Endothelial cell of umbilical vein (primary cell): ENCODE results near the gene JPT2. TPM values are rescaled to one million over a fixed set of nuclear protein-coding genes. Genes with fewer than 3 reads are reported as not detected.

Experiments
- BruUV-seq: library from RNA; stranded (reverse); fragments of 400-500 nt; replicated peaks from 2 replicates; lab custom pipeline; 2021; lab: Mats Ljungman, UMichigan
- CTCF ChIA-PET: fragments of 300-600, 350-600 bp; sonication (Branson Sonifier 250); formaldehyde crosslinking; loops from one replicate; lab custom pipeline; 2021; ENCODE audit warnings: antibody characterized with exemption, inconsistent platforms; lab: Charles Lee
- POLR2A ChIA-PET: fragments of 300-600, 350-600 bp; sonication (Branson Sonifier 250); formaldehyde crosslinking; loops from one replicate; lab custom pipeline; 2021; ENCODE audit warnings: antibody characterized with exemption, inconsistent platforms; lab: Charles Lee
- DNase-seq: peaks from one replicate; pipeline ENCODE4 v3.0.0-alpha.2; 2011; ENCODE audit warnings: low read depth, low spot score
- FAIRE-seq: peaks from 2 replicates; lab custom pipeline; 2011; peaks lifted over from hg19 to GRCh38; lab: Jason Lieb, UNC
- H2AFZ ChIP-seq: 2 replicates; pipeline ENCODE4 v1.6.0; 2012; ENCODE audit warnings: low read depth, low read length, control low read depth, inconsistent platforms
- H3K27ac ChIP-seq: 2 replicates; pipeline ENCODE4 v1.5.1; 2011; ENCODE audit warnings: low read depth, mild to moderate bottlenecking, control low read depth, low read length, moderate library complexity; ENCODE audit not compliant: insufficient read depth
- H3K27me3 ChIP-seq, 2 experiments: 2 replicates each; pipeline versions ENCODE4 v1.6.0 to v1.6.1; 2011; ENCODE audit warnings: low read length in 2 of 2, mixed read lengths in 1 of 2; ENCODE audit not compliant: control insufficient read depth in 2 of 2, insufficient read depth in 2 of 2
- H3K36me3 ChIP-seq, 2 experiments: 2 replicates in 1 of 2; 3 replicates in 1 of 2; pipeline ENCODE4 v1.5.1; 2011; ENCODE audit warnings: low read length in 2 of 2, mild to moderate bottlenecking in 1 of 2, moderate library complexity in 1 of 2; ENCODE audit not compliant: control insufficient read depth in 2 of 2, insufficient read depth in 2 of 2; ENCODE audit errors: extremely low read depth in 1 of 2
- H3K4me1 ChIP-seq: 3 replicates; pipeline ENCODE4 v1.5.1; 2011; ENCODE audit warnings: mild to moderate bottlenecking, low read length; ENCODE audit not compliant: control insufficient read depth, insufficient read depth; ENCODE audit errors: extremely low read depth
- H3K4me2 ChIP-seq: 2 replicates; pipeline ENCODE4 v1.6.1; 2011; ENCODE audit warnings: low read length, control low read depth, mixed read lengths; ENCODE audit not compliant: insufficient read depth
- H3K4me3 ChIP-seq, 3 experiments: fragments of 200-600 bp in 1 of 3; sonication (generic), shearing (Covaris generic) in 1 of 3; replicated peaks in 1 of 3; 2 replicates each; pipeline ENCODE4 v1.5.1; 2011 to 2016; ENCODE audit warnings: control low read depth in 3 of 3, low read length in 3 of 3, mild to moderate bottlenecking in 2 of 3, inconsistent platforms in 1 of 3, low read depth in 1 of 3, moderate library complexity in 1 of 3; ENCODE audit not compliant: insufficient read depth in 1 of 3
- H3K79me2 ChIP-seq: 2 replicates; pipeline ENCODE4 v1.6.0; 2012; ENCODE audit warnings: low read length, inconsistent platforms; ENCODE audit not compliant: control insufficient read depth, insufficient read depth
- H3K9ac ChIP-seq: replicated peaks from 2 replicates; pipeline ENCODE3; 2011; ENCODE audit warnings: low read length, control low read depth; ENCODE audit not compliant: insufficient read depth; ENCODE audit errors: extremely low read depth
- H3K9me1 ChIP-seq: replicated peaks from 3 replicates; pipeline ENCODE4 v1.6.0; 2011; ENCODE audit warnings: mild to moderate bottlenecking, low read length; ENCODE audit not compliant: control insufficient read depth, insufficient read depth; ENCODE audit errors: extremely low read depth
- H3K9me3 ChIP-seq: replicated peaks from 2 replicates; pipeline ENCODE4 v1.5.1; 2012; ENCODE audit warnings: low read length, inconsistent platforms; ENCODE audit not compliant: control insufficient read depth, insufficient read depth
- H4K20me1 ChIP-seq: replicated peaks from 2 replicates; pipeline ENCODE3; 2011; ENCODE audit warnings: mild to moderate bottlenecking, low read length; ENCODE audit not compliant: control insufficient read depth, insufficient read depth; ENCODE audit errors: extremely low read depth
- EZH2 ChIP-seq: IDR thresholded peaks from 2 replicates; pipeline ENCODE4 v1.6.1; 2012; ENCODE audit warnings: borderline replicate concordance, low read depth, mild to moderate bottlenecking, moderate library complexity, low read length, inconsistent platforms; ENCODE audit not compliant: severe bottlenecking
- FOS ChIP-seq: IDR thresholded peaks from 2 replicates; pipeline ENCODE4 v1.6.1; 2011; ENCODE audit warnings: mild to moderate bottlenecking, low read length, moderate library complexity, borderline replicate concordance; ENCODE audit not compliant: insufficient read depth
- GATA2 ChIP-seq: IDR thresholded peaks from 2 replicates; pipeline ENCODE4 v1.7.0; 2011; ENCODE audit warnings: low read depth, mild to moderate bottlenecking, moderate library complexity, mixed read lengths, low read length; ENCODE audit not compliant: insufficient read length, insufficient read depth
- JUN ChIP-seq: IDR thresholded peaks from 2 replicates; pipeline ENCODE4 v1.6.1; 2011; ENCODE audit warnings: borderline replicate concordance, low read depth; ENCODE audit not compliant: insufficient read length, insufficient read depth
- MYC ChIP-seq: IDR thresholded peaks from one replicate; pipeline ENCODE4 v1.6.1; 2011; ENCODE audit warnings: mild to moderate bottlenecking, low read depth, low read length
- POLR2A ChIP-seq: IDR thresholded peaks from 2 replicates; pipeline ENCODE4 v1.6.1; 2012; ENCODE audit warnings: low read depth, mild to moderate bottlenecking, control low read depth, low read length
- POLR2AphosphoS5 ChIP-seq: IDR thresholded peaks from 2 replicates; pipeline ENCODE4 v1.6.1; 2012; ENCODE audit warnings: low read depth, mild to moderate bottlenecking, control low read depth, low read length, moderate library complexity; ENCODE audit not compliant: insufficient read depth
- dilution Hi-C: fragments of 300-500 bp; cut with MboI; formaldehyde crosslinking; loops from one replicate; pipeline ENCODE4 v1.15.0; 2019; ENCODE audit warnings: low sequenced_read_pairs; ENCODE audit not compliant: extremely low pct_ligation_motif_present
- intact Hi-C: fragments of 100-400 bp; cut with micrococcal nuclease; formaldehyde crosslinking; loops from one replicate; pipeline ENCODE4 v1.10.0; 2022
- polyA plus RNA-seq, 4 experiments: library from polyadenylated mRNA; depleted of rRNA in 3 of 4; stranded (reverse) in 3 of 4; unstranded in 1 of 4; fragments of >200 nt; gene quantifications; 2 replicates each; pipeline versions ENCODE4 v1.2.1 to v1.2.3, GENCODE V29; 2011 to 2012; ENCODE audit warnings: missing spikeins in 1 of 4
- total RNA-seq: library from RNA; stranded (reverse); gene quantifications from 2 replicates; pipeline ENCODE4 v1.2.3, GENCODE V29; 2021
- TF ChIP-seq, protein P1 (sequence below): IDR thresholded peaks from 2 replicates; pipeline ENCODE4 v1.6.1; 2011; ENCODE audit not compliant: insufficient read depth, insufficient read length
- TF ChIP-seq, protein P2 (sequence below), 2 donors: IDR thresholded peaks; 1 replicate in 1 of 2; 2 replicates in 1 of 2; pipeline ENCODE4 v1.5.1; 2011; ENCODE audit warnings: low read length in 2 of 2, mild to moderate bottlenecking in 2 of 2, moderate library complexity in 2 of 2, control low read depth in 1 of 2, inconsistent platforms in 1 of 2, low read depth in 1 of 2; ENCODE audit not compliant: insufficient read depth in 1 of 2; ENCODE audit errors: extremely low read depth in 1 of 2

Gene JPT2
- total and polyA plus RNA-seq, 2 donors (not counting 3 experiments of a cell fraction or from before 2014, with no cell fraction given): 35.8 to 93.3 TPM

DNA sequence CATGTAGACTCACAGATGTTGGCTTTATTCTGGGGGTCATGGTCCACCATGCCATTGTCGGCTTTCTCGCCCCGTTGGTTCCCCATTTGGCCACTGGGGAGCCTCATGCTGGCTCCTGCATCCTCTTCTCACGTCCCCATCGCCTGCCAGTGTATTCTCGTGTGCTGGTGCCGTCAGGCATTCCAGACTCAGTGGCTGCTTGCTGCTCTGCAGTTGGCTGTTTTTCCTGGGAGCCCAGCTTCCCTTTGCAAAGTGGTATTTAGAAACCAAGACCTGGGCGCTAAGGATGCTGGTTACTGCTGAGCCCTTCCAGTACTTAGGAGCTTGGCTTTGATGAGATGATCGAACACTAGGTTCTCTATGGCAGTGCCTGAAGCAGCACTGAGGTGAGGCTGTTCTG lies 46.8 kb upstream of the JPT2 start:
- H2AFZ ChIP-seq: no peak overlapping the region
- no peaks in the 10 kb centered on the region for H3K9me1 ChIP-seq
- no peak overlapping the region for H3K27ac ChIP-seq
- no peaks in the 10 kb centered on the region for H3K27me3 ChIP-seq
- no peak for TF ChIP-seq MYC
- TF ChIP-seq, protein P1, sequence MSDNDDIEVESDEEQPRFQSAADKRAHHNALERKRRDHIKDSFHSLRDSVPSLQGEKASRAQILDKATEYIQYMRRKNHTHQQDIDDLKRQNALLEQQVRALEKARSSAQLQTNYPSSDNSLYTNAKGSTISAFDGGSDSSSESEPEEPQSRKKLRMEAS: no peak
- TF ChIP-seq, protein P2, sequence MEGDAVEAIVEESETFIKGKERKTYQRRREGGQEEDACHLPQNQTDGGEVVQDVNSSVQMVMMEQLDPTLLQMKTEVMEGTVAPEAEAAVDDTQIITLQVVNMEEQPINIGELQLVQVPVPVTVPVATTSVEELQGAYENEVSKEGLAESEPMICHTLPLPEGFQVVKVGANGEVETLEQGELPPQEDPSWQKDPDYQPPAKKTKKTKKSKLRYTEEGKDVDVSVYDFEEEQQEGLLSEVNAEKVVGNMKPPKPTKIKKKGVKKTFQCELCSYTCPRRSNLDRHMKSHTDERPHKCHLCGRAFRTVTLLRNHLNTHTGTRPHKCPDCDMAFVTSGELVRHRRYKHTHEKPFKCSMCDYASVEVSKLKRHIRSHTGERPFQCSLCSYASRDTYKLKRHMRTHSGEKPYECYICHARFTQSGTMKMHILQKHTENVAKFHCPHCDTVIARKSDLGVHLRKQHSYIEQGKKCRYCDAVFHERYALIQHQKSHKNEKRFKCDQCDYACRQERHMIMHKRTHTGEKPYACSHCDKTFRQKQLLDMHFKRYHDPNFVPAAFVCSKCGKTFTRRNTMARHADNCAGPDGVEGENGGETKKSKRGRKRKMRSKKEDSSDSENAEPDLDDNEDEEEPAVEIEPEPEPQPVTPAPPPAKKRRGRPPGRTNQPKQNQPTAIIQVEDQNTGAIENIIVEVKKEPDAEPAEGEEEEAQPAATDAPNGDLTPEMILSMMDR (IDR thresholded peaks at IDR 0.05; ENCODE audit: extremely low read depth in 1 of 2, insufficient read depth in 1 of 2, low read depth in 1 of 2, low read length in 2 of 2): no peak
- TF ChIP-seq POLR2AphosphoS5: no peak
- no peak for TF ChIP-seq FOS
- no peak for TF ChIP-seq POLR2A
- TF ChIP-seq EZH2: no peak
- TF ChIP-seq JUN: no peak
- TF ChIP-seq GATA2: no peak
- POLR2A ChIA-PET: no interaction called here
- peaks cover 61% of the 10 kb centered on the region for H3K79me2 ChIP-seq
- DNase-seq (no peak), FAIRE-seq (no peak)
- H4K20me1 ChIP-seq: no peaks in the 10 kb centered on the region
- CTCF ChIA-PET: interaction anchor here (0.9 kb wide), 1 partner anchor 13 kb away, joined by 3 read pairs; no protein-coding TSS in a partner anchor
- dilution Hi-C loops (no loop called here), intact Hi-C loops (no loop called here)
- peaks cover 7 to 45% of the 10 kb centered on the region in 2 experiments for H3K36me3 ChIP-seq
- no peaks in the 10 kb centered on the region for H3K4me1 ChIP-seq
- H3K9ac ChIP-seq: no peak overlapping the region
- BruUV-seq: no TSS peak
- no peaks in the 10 kb centered on the region for H3K9me3 ChIP-seq
- no peak overlapping the region for H3K4me3 ChIP-seq
- no peak overlapping the region for H3K4me2 ChIP-seq
